Colonic mucosa (tissue), 4 donors: Measurements from ENCODE around the gene GPC5. TPM values are rescaled to one million over a fixed set of nuclear protein-coding genes. Genes with fewer than 3 reads are reported as not detected.

Experiments used
- DNase-seq: peaks from one replicate; pipeline ENCODE4 v3.0.0-alpha.2; 2020
- H3K27ac ChIP-seq: fragments of 200-600 bp; one replicate; pipeline ENCODE4 v1.8.0; 2021
- H3K27me3 ChIP-seq: fragments of 200-600 bp; one replicate; pipeline ENCODE4 v1.8.0; 2021
- H3K36me3 ChIP-seq: fragments of 200-600 bp; one replicate; pipeline ENCODE4 v1.8.0; 2021
- H3K4me1 ChIP-seq: fragments of 200-600 bp; one replicate; pipeline ENCODE4 v1.8.0; 2021; ENCODE audit warnings: mild to moderate bottlenecking
- H3K4me3 ChIP-seq: fragments of 200-600 bp; one replicate; pipeline ENCODE4 v1.8.0; 2021
- H3K9ac ChIP-seq, 2 donors: one replicate each; pipeline ENCODE4 v1.7.0; 2013; ENCODE audit warnings: control low read depth in 2 of 2, low read depth in 2 of 2, low read length in 2 of 2
- H3K9me3 ChIP-seq: fragments of 200-600 bp; one replicate; pipeline ENCODE4 v1.8.0; 2021
- intact Hi-C: fragments of 100-400 bp; cut with DNase I; formaldehyde crosslinking; loops from one replicate; pipeline ENCODE4 v1.14.1; 2022
- total RNA-seq, 2 donors: library from RNA; stranded (reverse); fragmentation: NEBNext Ultra II Directional in 1 of 2; extraction: Animal tissue kit (Norgen Biotek cat#: 25700) in 1 of 2; gene quantifications; one replicate each; pipeline ENCODE4 v1.2.1, GENCODE V29; 2021
- TF ChIP-seq, protein P1 (sequence below): fragments of 200-600 bp; IDR thresholded peaks from one replicate; pipeline ENCODE4 v1.8.0; 2022; ENCODE audit warnings: antibody characterized with exemption, mild to moderate bottlenecking
- donor health status: healthy.
- donor health status: DM: no; HTN: no; CAD: no.
- donor health status: DM: no; HTN: no; CAD: no.

Gene GPC5
- total RNA-seq, 2 donors from 2014 or later: 0.42 TPM; not detected in 1

DNA sequence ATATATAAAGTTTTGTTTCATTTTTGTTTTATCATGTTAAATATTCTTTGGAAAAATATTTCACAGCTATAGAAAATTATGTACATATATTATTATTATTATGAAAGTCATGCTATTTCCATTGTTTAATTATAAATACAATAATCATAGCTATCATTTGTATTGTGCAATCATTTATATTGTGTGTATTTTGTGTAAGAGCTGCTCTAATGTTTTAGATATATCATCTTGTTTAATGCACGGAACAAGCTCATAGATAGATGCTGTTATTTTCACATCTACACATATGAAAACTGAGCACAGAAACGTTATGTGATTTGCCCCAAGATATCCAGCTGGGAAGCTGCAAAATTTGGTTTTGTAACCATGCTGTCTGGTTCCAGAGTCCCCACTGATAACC is 111.6 kb downstream of the GPC5 start:
- intact Hi-C loops: no loop called here
- DNase-seq: no peak
- Histone ChIP-seq H3K4me1 (no peaks in the 10 kb centered on the region), H3K27me3 (no peaks in the 10 kb centered on the region), H3K9ac (no peak overlapping the region), H3K4me3 (no peak overlapping the region), H3K36me3 (no peaks in the 10 kb centered on the region), H3K9me3 (no peaks in the 10 kb centered on the region), H3K27ac (no peak overlapping the region)
- TF ChIP-seq, protein P1, sequence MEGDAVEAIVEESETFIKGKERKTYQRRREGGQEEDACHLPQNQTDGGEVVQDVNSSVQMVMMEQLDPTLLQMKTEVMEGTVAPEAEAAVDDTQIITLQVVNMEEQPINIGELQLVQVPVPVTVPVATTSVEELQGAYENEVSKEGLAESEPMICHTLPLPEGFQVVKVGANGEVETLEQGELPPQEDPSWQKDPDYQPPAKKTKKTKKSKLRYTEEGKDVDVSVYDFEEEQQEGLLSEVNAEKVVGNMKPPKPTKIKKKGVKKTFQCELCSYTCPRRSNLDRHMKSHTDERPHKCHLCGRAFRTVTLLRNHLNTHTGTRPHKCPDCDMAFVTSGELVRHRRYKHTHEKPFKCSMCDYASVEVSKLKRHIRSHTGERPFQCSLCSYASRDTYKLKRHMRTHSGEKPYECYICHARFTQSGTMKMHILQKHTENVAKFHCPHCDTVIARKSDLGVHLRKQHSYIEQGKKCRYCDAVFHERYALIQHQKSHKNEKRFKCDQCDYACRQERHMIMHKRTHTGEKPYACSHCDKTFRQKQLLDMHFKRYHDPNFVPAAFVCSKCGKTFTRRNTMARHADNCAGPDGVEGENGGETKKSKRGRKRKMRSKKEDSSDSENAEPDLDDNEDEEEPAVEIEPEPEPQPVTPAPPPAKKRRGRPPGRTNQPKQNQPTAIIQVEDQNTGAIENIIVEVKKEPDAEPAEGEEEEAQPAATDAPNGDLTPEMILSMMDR: no peak

DNA sequence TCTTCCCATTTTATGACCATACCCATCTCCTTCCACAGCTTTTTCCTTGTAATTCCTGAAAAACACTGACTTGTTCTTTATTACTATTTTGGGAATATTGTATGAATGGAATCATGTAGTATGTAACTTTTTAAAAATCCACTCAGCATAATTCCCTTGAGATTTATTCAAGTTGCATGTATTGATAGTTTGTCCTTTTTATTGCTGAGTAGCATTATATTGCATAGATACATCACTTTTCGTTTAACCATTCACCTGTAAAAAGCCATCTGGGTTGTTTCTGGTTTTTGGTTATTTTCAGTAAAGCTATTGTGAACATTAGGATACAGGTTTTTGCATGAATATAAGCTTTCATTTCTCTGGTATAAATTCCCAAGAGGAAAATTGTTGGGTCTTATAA is 115.4 kb downstream of the GPC5 start:
- Histone ChIP-seq H3K4me3 (no peak overlapping the region), H3K9me3 (no peaks in the 10 kb centered on the region), H3K27me3 (no peaks in the 10 kb centered on the region), H3K4me1 (no peaks in the 10 kb centered on the region), H3K9ac (no peak overlapping the region), H3K27ac (no peak overlapping the region), H3K36me3 (no peaks in the 10 kb centered on the region)
- no peak for DNase-seq
- TF ChIP-seq, protein P1: no peak
- intact Hi-C loops: no loop called here

DNA sequence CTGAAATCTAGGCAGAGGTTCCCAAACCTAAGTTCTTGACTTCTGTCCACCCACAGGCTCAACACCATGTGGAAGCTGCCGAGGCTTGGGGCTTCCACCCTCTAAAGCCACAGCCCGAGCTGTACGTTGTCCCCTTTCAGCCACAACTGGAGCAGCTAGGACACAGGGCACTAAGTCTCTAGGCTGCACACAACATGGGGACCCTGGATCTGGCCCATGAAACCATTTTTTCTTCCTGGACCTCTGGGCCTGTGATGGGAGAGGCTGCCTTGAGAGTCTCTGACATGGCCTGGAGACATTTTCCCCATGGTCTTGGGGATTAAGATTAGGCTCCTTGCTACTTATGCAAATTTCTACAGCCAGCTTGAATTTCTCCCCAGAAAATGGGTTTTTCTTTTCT is 118.4 kb downstream of the GPC5 start:
- no peaks in the 10 kb centered on the region for H3K9me3 ChIP-seq
- H3K4me3 ChIP-seq: no peak overlapping the region
- no peaks in the 10 kb centered on the region for H3K4me1 ChIP-seq
- no peak overlapping the region for H3K9ac ChIP-seq
- DNase-seq: no peak
- intact Hi-C loops: no loop called here
- no peaks in the 10 kb centered on the region for H3K36me3 ChIP-seq
- no peaks in the 10 kb centered on the region for H3K27me3 ChIP-seq
- H3K27ac ChIP-seq: no peak overlapping the region
- TF ChIP-seq, protein P1: no peak

DNA sequence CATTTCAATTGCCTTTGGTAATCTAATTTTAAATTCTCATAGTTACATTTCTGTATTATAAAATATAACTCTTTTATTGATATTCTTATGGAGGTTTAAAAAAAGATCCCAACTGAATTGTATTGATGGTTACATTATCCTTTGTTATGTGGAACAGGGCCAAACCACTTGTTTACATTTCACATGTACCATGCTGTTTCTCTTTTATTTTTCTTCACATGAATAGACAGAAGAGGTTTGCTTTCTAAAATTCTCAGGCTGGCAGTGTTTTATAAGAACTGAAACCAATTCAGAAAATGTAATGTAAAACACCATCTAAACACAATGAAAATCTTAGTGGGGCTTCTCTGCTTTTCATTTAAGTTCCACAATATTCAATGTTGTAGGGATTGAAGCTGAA is 122.5 kb downstream of the GPC5 start:
- H3K9me3 ChIP-seq: no peaks in the 10 kb centered on the region
- DNase-seq: no peak
- H3K9ac ChIP-seq: no peak overlapping the region
- no peak overlapping the region for H3K27ac ChIP-seq
- H3K36me3 ChIP-seq: no peaks in the 10 kb centered on the region
- no peak overlapping the region for H3K4me3 ChIP-seq
- TF ChIP-seq, protein P1: no peak
- H3K27me3 ChIP-seq: no peaks in the 10 kb centered on the region
- intact Hi-C loops: no loop called here
- no peaks in the 10 kb centered on the region for H3K4me1 ChIP-seq

DNA sequence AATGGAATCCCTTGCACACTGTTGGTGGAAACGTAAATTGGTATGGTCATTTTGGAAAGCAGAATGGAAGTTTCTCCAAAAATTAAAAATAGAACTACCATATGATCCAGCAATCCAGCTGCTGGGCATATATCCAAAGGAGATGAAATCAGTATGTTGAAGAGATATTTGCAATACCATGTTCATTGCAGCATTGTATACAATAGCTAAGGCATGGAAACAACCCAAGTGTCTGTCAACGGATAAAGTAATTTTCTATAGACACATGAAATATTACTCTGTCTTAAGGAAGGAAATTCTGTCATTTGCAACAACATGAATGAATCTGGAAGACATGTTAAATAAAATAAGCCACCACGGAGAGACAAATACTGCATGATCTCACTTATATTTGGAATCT is 124.7 kb downstream of the GPC5 start:
- no peaks in the 10 kb centered on the region for H3K9me3 ChIP-seq
- no peak overlapping the region for H3K4me3 ChIP-seq
- H3K27me3 ChIP-seq: no peaks in the 10 kb centered on the region
- no peak overlapping the region for H3K9ac ChIP-seq
- no peaks in the 10 kb centered on the region for H3K4me1 ChIP-seq
- no peaks in the 10 kb centered on the region for H3K36me3 ChIP-seq
- intact Hi-C loops: no loop called here
- DNase-seq: no peak
- TF ChIP-seq, protein P1: no peak
- H3K27ac ChIP-seq: no peak overlapping the region
